H9 (cell line): ENCODE results near the gene ZNF556. TPM values are rescaled to one million over a fixed set of nuclear protein-coding genes. Genes with fewer than 3 reads are reported as not detected.

ENCODE experiments used
- DNase-seq: peaks from one replicate; pipeline ENCODE4 v3.0.0-alpha.2; 2017
- H2AFZ ChIP-seq: one replicate; pipeline ENCODE4 v1.6.1; 2013; ENCODE audit warnings: mild to moderate bottlenecking, low read length, control low read depth, moderate library complexity
- H2AK5ac ChIP-seq: 2 replicates; pipeline ENCODE4 v1.6.1; 2013; ENCODE audit warnings: low read length, control low read depth, mixed read lengths; ENCODE audit not compliant: insufficient read length
- H2BK120ac ChIP-seq: one replicate; pipeline ENCODE4 v1.6.1; 2013; ENCODE audit warnings: low read depth, mild to moderate bottlenecking, low read length, control low read depth, inconsistent platforms; ENCODE audit not compliant: poor library complexity, severe bottlenecking
- H2BK12ac ChIP-seq: 2 replicates; pipeline ENCODE4 v1.6.1; 2013; ENCODE audit warnings: low read length, control low read depth, mixed read lengths, low read depth; ENCODE audit not compliant: insufficient read length
- H2BK15ac ChIP-seq: 2 replicates; pipeline ENCODE4 v1.6.1; 2013; ENCODE audit warnings: low read depth, low read length, control low read depth
- H2BK20ac ChIP-seq: one replicate; pipeline ENCODE4 v1.6.1; 2013; ENCODE audit warnings: low read depth, mild to moderate bottlenecking, low read length, control low read depth, inconsistent platforms; ENCODE audit not compliant: poor library complexity, severe bottlenecking
- H2BK5ac ChIP-seq: 2 replicates; pipeline ENCODE4 v1.6.1; 2013; ENCODE audit warnings: low read length, control low read depth, mixed read lengths; ENCODE audit not compliant: insufficient read length
- H3K14ac ChIP-seq: 2 replicates; pipeline ENCODE4 v1.6.1; 2013; ENCODE audit warnings: low read length, control low read depth; ENCODE audit not compliant: insufficient read depth
- H3K18ac ChIP-seq: 2 replicates; pipeline ENCODE4 v1.6.1; 2013; ENCODE audit warnings: low read depth, mild to moderate bottlenecking, mixed read lengths, low read length, control low read depth; ENCODE audit not compliant: insufficient read length
- H3K23ac ChIP-seq: 2 replicates; pipeline ENCODE4 v1.6.1; 2013; ENCODE audit warnings: low read length, control low read depth, mixed read lengths, low read depth; ENCODE audit not compliant: insufficient read length
- H3K23me2 ChIP-seq: 2 replicates; pipeline ENCODE4 v1.6.1; 2013; ENCODE audit warnings: low read depth, mild to moderate bottlenecking, mixed read lengths, low read length, control low read depth; ENCODE audit not compliant: insufficient read length, poor library complexity, severe bottlenecking
- H3K27ac ChIP-seq: 2 replicates; pipeline ENCODE4 v1.5.1; 2013; ENCODE audit warnings: low read length, control low read depth, mixed read lengths, low read depth; ENCODE audit not compliant: insufficient read length
- H3K27me3 ChIP-seq: 2 replicates; pipeline ENCODE4 v1.6.1; 2013; ENCODE audit warnings: low read length, control low read depth, inconsistent platforms; ENCODE audit not compliant: insufficient read depth
- H3K4ac ChIP-seq: 2 replicates; pipeline ENCODE4 v1.6.1; 2013; ENCODE audit warnings: low read depth, mild to moderate bottlenecking, control low read depth, inconsistent platforms, low read length, moderate library complexity
- H3K4me1 ChIP-seq: 2 replicates; pipeline ENCODE4 v1.6.1; 2013; ENCODE audit warnings: low read length, control low read depth, inconsistent platforms; ENCODE audit not compliant: insufficient read depth
- H3K4me2 ChIP-seq: 2 replicates; pipeline ENCODE4 v1.6.1; 2013; ENCODE audit warnings: low read length, control low read depth, mixed read lengths; ENCODE audit not compliant: insufficient read length, insufficient read depth
- H3K56ac ChIP-seq: 2 replicates; pipeline ENCODE4 v1.6.1; 2013; ENCODE audit warnings: low read depth, mild to moderate bottlenecking, mixed read lengths, low read length, control low read depth; ENCODE audit not compliant: insufficient read length
- H3K79me1 ChIP-seq: 2 replicates; pipeline ENCODE4 v1.6.1; 2013; ENCODE audit warnings: low read depth, mild to moderate bottlenecking, moderate library complexity, low read length, control low read depth, inconsistent platforms; ENCODE audit not compliant: insufficient read depth, poor library complexity, severe bottlenecking
- H3K79me2 ChIP-seq: 2 replicates; pipeline ENCODE4 v1.6.1; 2013; ENCODE audit warnings: low read length, control low read depth, inconsistent platforms; ENCODE audit not compliant: insufficient read depth
- H3K9ac ChIP-seq: 2 replicates; pipeline ENCODE4 v1.6.1; 2013; ENCODE audit warnings: low read length, control low read depth, mixed read lengths; ENCODE audit not compliant: insufficient read length; ENCODE audit errors: extremely low read depth
- H3K9me3 ChIP-seq: one replicate; pipeline ENCODE4 v1.6.1; 2013; ENCODE audit warnings: low read depth, low read length, inconsistent platforms; ENCODE audit not compliant: control insufficient read depth
- H3T11ph ChIP-seq: one replicate; pipeline ENCODE4 v1.6.1; 2013; ENCODE audit warnings: mild to moderate bottlenecking, low read length, control low read depth, inconsistent platforms
- H4K20me1 ChIP-seq: one replicate; pipeline ENCODE4 v1.6.1; 2013; ENCODE audit not compliant: control insufficient read depth, insufficient read length, insufficient read depth
- H4K5ac ChIP-seq: 2 replicates; pipeline ENCODE4 v1.6.1; 2013; ENCODE audit warnings: low read depth, mild to moderate bottlenecking, mixed read lengths, low read length, control low read depth; ENCODE audit not compliant: insufficient read length
- H4K8ac ChIP-seq: replicated peaks from 2 replicates; pipeline ENCODE4 v1.6.1; 2013; ENCODE audit warnings: low read length, control low read depth, mixed read lengths, low read depth; ENCODE audit not compliant: insufficient read length
- H4K91ac ChIP-seq: 2 replicates; pipeline ENCODE4 v1.6.1; 2013; ENCODE audit warnings: low read depth, mild to moderate bottlenecking, moderate library complexity, mixed read lengths, low read length, control low read depth; ENCODE audit not compliant: insufficient read length
- H3K27ac Mint-ChIP-seq, 3 experiments: 2 replicates in 2 of 3; 3 replicates in 1 of 3; pipeline ENCODE4 v1.8.0; 2020 to 2021; ENCODE audit warnings: mixed read lengths in 3 of 3, mild to moderate bottlenecking in 1 of 3, moderate library complexity in 1 of 3
- H3K27me3 Mint-ChIP-seq: 2 replicates; pipeline ENCODE4 v1.8.0; 2021; ENCODE audit warnings: low read depth, mild to moderate bottlenecking, moderate library complexity, mixed read lengths
- H3K36me3 Mint-ChIP-seq, 3 experiments: 2 replicates in 2 of 3; 3 replicates in 1 of 3; pipeline ENCODE4 v1.8.0; 2020 to 2021; ENCODE audit warnings: low read depth in 3 of 3, mixed read lengths in 3 of 3; ENCODE audit not compliant: insufficient read depth in 1 of 3
- H3K4me1 Mint-ChIP-seq, 2 experiments: 2 replicates each; pipeline ENCODE4 v1.8.0; 2020; ENCODE audit warnings: mixed read lengths in 2 of 2
- H3K4me3 Mint-ChIP-seq, 2 experiments: 2 replicates in 1 of 2; 3 replicates in 1 of 2; pipeline ENCODE4 v1.8.0; 2020 to 2021; ENCODE audit warnings: mild to moderate bottlenecking in 2 of 2, mixed read lengths in 2 of 2, moderate library complexity in 1 of 2
- H3K9me3 Mint-ChIP-seq, 2 experiments: 2 replicates in 1 of 2; 3 replicates in 1 of 2; pipeline ENCODE4 v1.8.0; 2020; ENCODE audit warnings: mild to moderate bottlenecking in 2 of 2, mixed read lengths in 2 of 2, moderate library complexity in 1 of 2
- WGBS: extraction: QIAGEN DNeasy Blood & Tissue Kit; methylation state at CpG from one replicate; pipeline ENCODE4 v1.1.7; 2013; ENCODE audit warnings: missing lambda C conversion rate, low lambda C conversion rate, mixed read lengths; ENCODE audit not compliant: insufficient read length; ENCODE audit errors: extremely low coverage; 5-methylcytosine and 5-hydroxymethylcytosine counted together
- total RNA-seq: library from RNA; stranded (reverse); gene quantifications from 2 replicates; pipeline ENCODE4 v1.2.1, GENCODE V29; 2021
- TF ChIP-seq, protein P1 (sequence below): fragments of 200-600 bp; sonication (generic); conservative IDR thresholded peaks from 3 replicates; pipeline ENCODE4 v1.8.0; 2021; ENCODE audit warnings: antibody characterized with exemption, mild to moderate bottlenecking

The ZNF556 gene
- total RNA-seq, 1 experiment from 2014 or later, result not detected

DNA sequence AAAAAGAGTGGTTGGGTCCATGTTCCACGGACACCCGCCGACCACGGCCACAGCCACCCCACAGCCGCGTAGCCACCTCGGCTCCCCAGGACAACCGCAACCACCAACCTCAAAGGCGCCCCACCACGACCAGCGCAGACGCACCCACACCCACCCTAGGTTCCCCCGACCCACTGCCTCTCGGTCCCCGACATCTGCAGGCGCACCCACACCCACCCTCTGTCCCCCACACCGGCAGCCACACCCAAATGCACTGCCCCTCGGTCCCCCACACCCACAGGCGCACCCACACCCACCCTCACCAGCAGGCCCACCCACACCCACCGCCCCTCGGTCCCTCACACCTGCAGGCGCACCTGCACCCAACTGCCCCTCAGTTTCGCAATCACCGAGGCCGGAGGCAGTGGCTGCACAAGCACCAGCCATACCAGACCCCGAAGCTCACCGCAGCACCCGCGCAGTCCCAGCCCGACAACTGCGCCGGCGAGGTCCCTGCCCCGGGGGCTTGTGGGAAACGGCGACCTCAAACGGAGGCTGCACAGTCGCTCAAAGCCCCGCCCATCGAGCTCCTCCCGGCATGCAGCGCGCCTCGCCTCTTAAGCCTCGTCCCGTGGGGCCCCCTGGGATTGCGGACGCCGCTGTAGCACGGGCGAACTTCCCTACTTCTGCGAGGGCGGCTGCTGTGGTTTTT is 59.4 kb downstream of the ZNF556 start:
- Histone ChIP-seq H3K9ac (no peak overlapping the region), H3T11ph (no peak overlapping the region), H4K20me1 (no peaks in the 10 kb centered on the region), H2AK5ac (no peak overlapping the region), H2BK5ac (no peak overlapping the region), H2AFZ (no peak overlapping the region), H3K4me2 (no peak overlapping the region), H3K27me3 (no peaks in the 10 kb centered on the region), H3K27ac (no peak overlapping the region), H3K23ac (no peak overlapping the region), H4K8ac (no peak overlapping the region), H4K5ac (no peak overlapping the region), H2BK120ac (no peak overlapping the region), H3K14ac (no peak overlapping the region), H3K79me2 (no peaks in the 10 kb centered on the region), H2BK12ac (no peak overlapping the region), H3K4me1 (no peaks in the 10 kb centered on the region), H2BK15ac (no peak overlapping the region), H3K23me2 (no peaks in the 10 kb centered on the region), H3K18ac (no peak overlapping the region), H2BK20ac (no peak overlapping the region), H3K79me1 (no peaks in the 10 kb centered on the region), H3K4ac (no peak overlapping the region), H4K91ac (no peak overlapping the region), H3K56ac (no peak overlapping the region), H3K9me3 (no peaks in the 10 kb centered on the region)
- peaks cover 9 to 15% (median 11%) of the 10 kb centered on the region in 3 experiments for H3K36me3 Mint-ChIP-seq
- peak overlapping the region in 1 of 3 experiments; percentile 87; a peak in 1 of 7 replicates for H3K27ac Mint-ChIP-seq
- H3K27me3 Mint-ChIP-seq, result peaks cover 2% of the 10 kb centered on the region; the same call in 1 of the 2 replicates
- no peak overlapping the region for H3K4me3 Mint-ChIP-seq
- TF ChIP-seq, protein P1, sequence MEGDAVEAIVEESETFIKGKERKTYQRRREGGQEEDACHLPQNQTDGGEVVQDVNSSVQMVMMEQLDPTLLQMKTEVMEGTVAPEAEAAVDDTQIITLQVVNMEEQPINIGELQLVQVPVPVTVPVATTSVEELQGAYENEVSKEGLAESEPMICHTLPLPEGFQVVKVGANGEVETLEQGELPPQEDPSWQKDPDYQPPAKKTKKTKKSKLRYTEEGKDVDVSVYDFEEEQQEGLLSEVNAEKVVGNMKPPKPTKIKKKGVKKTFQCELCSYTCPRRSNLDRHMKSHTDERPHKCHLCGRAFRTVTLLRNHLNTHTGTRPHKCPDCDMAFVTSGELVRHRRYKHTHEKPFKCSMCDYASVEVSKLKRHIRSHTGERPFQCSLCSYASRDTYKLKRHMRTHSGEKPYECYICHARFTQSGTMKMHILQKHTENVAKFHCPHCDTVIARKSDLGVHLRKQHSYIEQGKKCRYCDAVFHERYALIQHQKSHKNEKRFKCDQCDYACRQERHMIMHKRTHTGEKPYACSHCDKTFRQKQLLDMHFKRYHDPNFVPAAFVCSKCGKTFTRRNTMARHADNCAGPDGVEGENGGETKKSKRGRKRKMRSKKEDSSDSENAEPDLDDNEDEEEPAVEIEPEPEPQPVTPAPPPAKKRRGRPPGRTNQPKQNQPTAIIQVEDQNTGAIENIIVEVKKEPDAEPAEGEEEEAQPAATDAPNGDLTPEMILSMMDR, result no peak
- H3K9me3 Mint-ChIP-seq, result peaks cover 14 to 16% of the 10 kb centered on the region in 2 experiments
- peaks cover 11 to 14% of the 10 kb centered on the region in 2 experiments for H3K4me1 Mint-ChIP-seq
- no peak for DNase-seq
- no CpG with 5 or more reads among the region's 53 CpGs for WGBS
